Measurements from ENCODE around the gene FAAP100. TPM values are rescaled to one million over a fixed set of nuclear protein-coding genes. Genes with fewer than 3 reads are reported as not detected.

The FAAP100 gene
- total RNA-seq, 1 experiment from 2014 or later: 54.7 TPM

DNA sequence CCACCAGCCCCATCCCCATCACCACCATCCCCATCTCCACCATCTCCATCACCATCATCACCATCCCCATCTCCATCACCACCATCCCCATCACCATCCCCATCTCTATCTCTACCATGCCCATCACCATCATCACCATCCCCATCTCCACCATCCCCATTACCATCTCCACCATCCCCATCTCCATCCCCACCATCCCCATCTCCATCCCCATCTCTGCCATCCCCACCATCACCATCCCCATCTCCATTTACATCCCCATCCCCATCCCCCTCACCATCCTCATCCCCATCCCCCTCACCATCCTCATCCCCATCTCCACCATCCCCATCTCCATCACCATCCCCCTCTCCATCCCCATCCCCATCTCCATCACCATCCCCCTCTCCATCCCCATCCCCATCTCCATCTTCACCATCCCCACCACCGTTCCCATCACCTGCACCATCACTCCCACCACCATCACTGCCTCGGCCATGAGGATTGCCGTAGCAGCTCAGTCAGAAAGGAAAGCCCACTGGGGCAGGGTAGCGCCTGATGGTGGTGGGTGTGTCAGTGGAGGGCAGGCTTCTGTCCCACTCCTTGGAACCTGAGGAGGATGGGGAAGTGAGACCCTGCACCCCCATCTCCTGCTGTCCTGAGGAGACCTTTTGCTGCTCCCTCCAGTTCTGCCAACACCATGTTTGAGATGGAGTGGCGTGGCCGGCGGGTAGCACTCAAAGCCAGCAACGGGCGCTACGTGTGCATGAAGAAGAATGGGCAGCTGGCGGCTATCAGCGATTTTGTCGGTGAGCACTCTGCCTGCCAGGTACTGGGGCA lies 16.5 kb downstream of the FAAP100 start:
- peaks cover 23% of the 10 kb centered on the region for H3K27me3 Mint-ChIP-seq (ENCODE audit: low read depth)
- H3K36me3 Mint-ChIP-seq: no peaks in the 10 kb centered on the region
- ATAC-seq (no peak), DNase-seq (ENCODE audit: low spot score) (no peak)
- H3K4me1 Mint-ChIP-seq: no peaks in the 10 kb centered on the region
- no peak overlapping the region for H3K27ac Mint-ChIP-seq
- H3K9me3 Mint-ChIP-seq: no peaks in the 10 kb centered on the region
- ChIA-PET POLR2A (interaction anchor here (1.0 to 1.7 kb wide), 2 partner anchors 22 to 23 kb away, joined by 3 to 5 read pairs; partner anchors contain the start of gene ACTG1), CTCF (interaction anchor here (0.6 to 3.3 kb wide), 9 partner anchors 13 to 393 kb away, joined by 3 to 31 read pairs (median 3); partner anchors contain the start of gene BAHCC1)
- no peak overlapping the region for H3K4me3 Mint-ChIP-seq
- TF ChIP-seq NFYB (CRISPR knock-in tag; conservative IDR thresholded peaks at IDR 0.05; ENCODE audit: low read depth): no peak
- no peak for TF ChIP-seq RELA (CRISPR knock-in tag; IDR thresholded peaks at IDR 0.05; ENCODE audit: borderline replicate concordance)
- TF ChIP-seq E2F1 (CRISPR knock-in tag; IDR thresholded peaks at IDR 0.05): no peak
- no peak for TF ChIP-seq ZNF232 (CRISPR knock-in tag; IDR thresholded peaks at IDR 0.05)
- TF ChIP-seq, protein P1, sequence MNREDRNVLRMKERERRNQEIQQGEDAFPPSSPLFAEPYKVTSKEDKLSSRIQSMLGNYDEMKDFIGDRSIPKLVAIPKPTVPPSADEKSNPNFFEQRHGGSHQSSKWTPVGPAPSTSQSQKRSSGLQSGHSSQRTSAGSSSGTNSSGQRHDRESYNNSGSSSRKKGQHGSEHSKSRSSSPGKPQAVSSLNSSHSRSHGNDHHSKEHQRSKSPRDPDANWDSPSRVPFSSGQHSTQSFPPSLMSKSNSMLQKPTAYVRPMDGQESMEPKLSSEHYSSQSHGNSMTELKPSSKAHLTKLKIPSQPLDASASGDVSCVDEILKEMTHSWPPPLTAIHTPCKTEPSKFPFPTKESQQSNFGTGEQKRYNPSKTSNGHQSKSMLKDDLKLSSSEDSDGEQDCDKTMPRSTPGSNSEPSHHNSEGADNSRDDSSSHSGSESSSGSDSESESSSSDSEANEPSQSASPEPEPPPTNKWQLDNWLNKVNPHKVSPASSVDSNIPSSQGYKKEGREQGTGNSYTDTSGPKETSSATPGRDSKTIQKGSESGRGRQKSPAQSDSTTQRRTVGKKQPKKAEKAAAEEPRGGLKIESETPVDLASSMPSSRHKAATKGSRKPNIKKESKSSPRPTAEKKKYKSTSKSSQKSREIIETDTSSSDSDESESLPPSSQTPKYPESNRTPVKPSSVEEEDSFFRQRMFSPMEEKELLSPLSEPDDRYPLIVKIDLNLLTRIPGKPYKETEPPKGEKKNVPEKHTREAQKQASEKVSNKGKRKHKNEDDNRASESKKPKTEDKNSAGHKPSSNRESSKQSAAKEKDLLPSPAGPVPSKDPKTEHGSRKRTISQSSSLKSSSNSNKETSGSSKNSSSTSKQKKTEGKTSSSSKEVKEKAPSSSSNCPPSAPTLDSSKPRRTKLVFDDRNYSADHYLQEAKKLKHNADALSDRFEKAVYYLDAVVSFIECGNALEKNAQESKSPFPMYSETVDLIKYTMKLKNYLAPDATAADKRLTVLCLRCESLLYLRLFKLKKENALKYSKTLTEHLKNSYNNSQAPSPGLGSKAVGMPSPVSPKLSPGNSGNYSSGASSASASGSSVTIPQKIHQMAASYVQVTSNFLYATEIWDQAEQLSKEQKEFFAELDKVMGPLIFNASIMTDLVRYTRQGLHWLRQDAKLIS (CRISPR knock-in tag; IDR thresholded peaks at IDR 0.05; ENCODE audit: borderline replicate concordance): no peak
- TF ChIP-seq ZNF121 (CRISPR knock-in tag; IDR thresholded peaks at IDR 0.05): no peak
- TF ChIP-seq, protein P2, sequence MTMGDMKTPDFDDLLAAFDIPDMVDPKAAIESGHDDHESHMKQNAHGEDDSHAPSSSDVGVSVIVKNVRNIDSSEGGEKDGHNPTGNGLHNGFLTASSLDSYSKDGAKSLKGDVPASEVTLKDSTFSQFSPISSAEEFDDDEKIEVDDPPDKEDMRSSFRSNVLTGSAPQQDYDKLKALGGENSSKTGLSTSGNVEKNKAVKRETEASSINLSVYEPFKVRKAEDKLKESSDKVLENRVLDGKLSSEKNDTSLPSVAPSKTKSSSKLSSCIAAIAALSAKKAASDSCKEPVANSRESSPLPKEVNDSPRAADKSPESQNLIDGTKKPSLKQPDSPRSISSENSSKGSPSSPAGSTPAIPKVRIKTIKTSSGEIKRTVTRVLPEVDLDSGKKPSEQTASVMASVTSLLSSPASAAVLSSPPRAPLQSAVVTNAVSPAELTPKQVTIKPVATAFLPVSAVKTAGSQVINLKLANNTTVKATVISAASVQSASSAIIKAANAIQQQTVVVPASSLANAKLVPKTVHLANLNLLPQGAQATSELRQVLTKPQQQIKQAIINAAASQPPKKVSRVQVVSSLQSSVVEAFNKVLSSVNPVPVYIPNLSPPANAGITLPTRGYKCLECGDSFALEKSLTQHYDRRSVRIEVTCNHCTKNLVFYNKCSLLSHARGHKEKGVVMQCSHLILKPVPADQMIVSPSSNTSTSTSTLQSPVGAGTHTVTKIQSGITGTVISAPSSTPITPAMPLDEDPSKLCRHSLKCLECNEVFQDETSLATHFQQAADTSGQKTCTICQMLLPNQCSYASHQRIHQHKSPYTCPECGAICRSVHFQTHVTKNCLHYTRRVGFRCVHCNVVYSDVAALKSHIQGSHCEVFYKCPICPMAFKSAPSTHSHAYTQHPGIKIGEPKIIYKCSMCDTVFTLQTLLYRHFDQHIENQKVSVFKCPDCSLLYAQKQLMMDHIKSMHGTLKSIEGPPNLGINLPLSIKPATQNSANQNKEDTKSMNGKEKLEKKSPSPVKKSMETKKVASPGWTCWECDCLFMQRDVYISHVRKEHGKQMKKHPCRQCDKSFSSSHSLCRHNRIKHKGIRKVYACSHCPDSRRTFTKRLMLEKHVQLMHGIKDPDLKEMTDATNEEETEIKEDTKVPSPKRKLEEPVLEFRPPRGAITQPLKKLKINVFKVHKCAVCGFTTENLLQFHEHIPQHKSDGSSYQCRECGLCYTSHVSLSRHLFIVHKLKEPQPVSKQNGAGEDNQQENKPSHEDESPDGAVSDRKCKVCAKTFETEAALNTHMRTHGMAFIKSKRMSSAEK (CRISPR knock-in tag; IDR thresholded peaks at IDR 0.05; ENCODE audit: borderline replicate concordance): no peak
- TF ChIP-seq IRF2 (CRISPR knock-in tag; IDR thresholded peaks at IDR 0.05; ENCODE audit: borderline replicate concordance, low read depth): no peak
- TF ChIP-seq, protein P3, sequence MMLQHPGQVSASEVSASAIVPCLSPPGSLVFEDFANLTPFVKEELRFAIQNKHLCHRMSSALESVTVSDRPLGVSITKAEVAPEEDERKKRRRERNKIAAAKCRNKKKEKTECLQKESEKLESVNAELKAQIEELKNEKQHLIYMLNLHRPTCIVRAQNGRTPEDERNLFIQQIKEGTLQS (CRISPR knock-in tag; conservative IDR thresholded peaks at IDR 0.05): no peak
- TF ChIP-seq TCF7 (CRISPR knock-in tag; IDR thresholded peaks at IDR 0.05; ENCODE audit: low read depth): no peak
- no peak for TF ChIP-seq IRF1 (CRISPR knock-in tag; IDR thresholded peaks at IDR 0.05)
- no peak for TF ChIP-seq NR3C1 (CRISPR knock-in tag; conservative IDR thresholded peaks at IDR 0.05; ENCODE audit: low read depth)
- TF ChIP-seq GRHL2 (CRISPR knock-in tag; IDR thresholded peaks at IDR 0.05; ENCODE audit: insufficient replicate concordance, severe bottlenecking): no peak
- TF ChIP-seq SOX15 (CRISPR knock-in tag; IDR thresholded peaks at IDR 0.05): no peak
